Ovary (tissue), 3 donors: ENCODE measurements around the gene OR2T27.
"Not testable (repeated sequence)": the region's sequence is repeated elsewhere in the genome, so short reads cannot be mapped to it uniquely, and the experiment has no call there.

ENCODE experiments used
- CTCF ChIP-seq, 3 donors: fragments of 450-650 bp in 2 of 3; fragments of 200-600 bp in 1 of 3; IDR thresholded peaks; one replicate each; pipeline versions ENCODE4 v1.5.1 to v1.8.0; 2016 to 2022; ENCODE audit warnings: antibody characterized with exemption in 3 of 3, mild to moderate bottlenecking in 1 of 3
- POLR2A ChIP-seq: fragments of 450-650 bp; IDR thresholded peaks from one replicate; pipeline ENCODE4 v1.6.1; 2017; ENCODE audit warnings: antibody characterized with exemption, mild to moderate bottlenecking, moderate library complexity
- donor health status: DM: no; HTN: no; CAD: no.

GRCh38 chr1:248639652-248640051 lies 15.7 kb downstream of the OR2T27 start:
- TF ChIP-seq POLR2A; CTCF (IDR thresholded peaks at IDR 0.05): not testable (repeated sequence)
